Measurements from ENCODE around the gene TAMALIN. TPM values are rescaled to one million over a fixed set of nuclear protein-coding genes. Genes with fewer than 3 reads are reported as not detected.

Gene TAMALIN
- total RNA-seq, 1 experiment from 2014 or later = 1.2 TPM

DNA sequence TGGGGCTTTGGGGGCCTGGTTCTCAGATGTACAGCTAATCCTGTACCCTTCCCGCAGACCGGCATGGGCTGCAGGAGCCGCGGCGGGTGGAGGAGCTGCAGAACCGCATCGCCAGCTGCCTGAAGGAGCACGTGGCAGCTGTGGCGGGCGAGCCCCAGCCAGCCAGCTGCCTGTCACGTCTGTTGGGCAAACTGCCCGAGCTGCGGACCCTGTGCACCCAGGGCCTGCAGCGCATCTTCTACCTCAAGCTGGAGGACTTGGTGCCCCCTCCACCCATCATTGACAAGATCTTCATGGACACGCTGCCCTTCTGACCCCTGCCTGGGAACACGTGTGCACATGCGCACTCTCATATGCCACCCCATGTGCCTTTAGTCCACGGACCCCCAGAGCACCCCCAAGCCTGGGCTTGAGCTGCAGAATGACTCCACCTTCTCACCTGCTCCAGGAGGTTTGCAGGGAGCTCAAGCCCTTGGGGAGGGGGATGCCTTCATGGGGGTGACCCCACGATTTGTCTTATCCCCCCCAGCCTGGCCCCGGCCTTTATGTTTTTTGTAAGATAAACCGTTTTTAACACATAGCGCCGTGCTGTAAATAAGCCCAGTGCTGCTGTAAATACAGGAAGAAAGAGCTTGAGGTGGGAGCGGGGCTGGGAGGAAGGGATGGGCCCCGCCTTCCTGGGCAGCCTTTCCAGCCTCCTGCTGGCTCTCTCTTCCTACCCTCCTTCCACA lies 52.0 kb downstream of the TAMALIN start:
- Mint-ChIP-seq H3K27ac (no peak overlapping the region), H3K4me3 (no peak overlapping the region), H3K4me1 (peaks cover 0 to 6% of the 10 kb centered on the region in 2 experiments; a peak in 1 of 4 replicates), H3K36me3 (ENCODE audit: insufficient read depth in 1 of 3, low read depth in 3 of 3) (peaks cover 0 to 29% (median 28%) of the 10 kb centered on the region in 3 experiments; a peak in 5 of 7 replicates), H3K9me3 (no peaks in the 10 kb centered on the region), H3K27me3 (ENCODE audit: low read depth) (peaks cover 3% of the 10 kb centered on the region)
- H3K4me2 ChIP-seq (ENCODE audit: insufficient read depth, insufficient read length, low read length) = no peak overlapping the region
- no peaks in the 10 kb centered on the region for H3K23me2 ChIP-seq (ENCODE audit: insufficient read length, low read depth, low read length, poor library complexity, severe bottlenecking)
- H4K20me1 ChIP-seq (ENCODE audit: control insufficient read depth, insufficient read depth, insufficient read length) = no peaks in the 10 kb centered on the region
- no peak overlapping the region for H3K4ac ChIP-seq (ENCODE audit: low read depth, low read length)
- H3K14ac ChIP-seq (ENCODE audit: insufficient read depth, low read length) = no peak overlapping the region
- no peak overlapping the region for H4K5ac ChIP-seq (ENCODE audit: insufficient read length, low read depth, low read length)
- no peak overlapping the region for H2BK15ac ChIP-seq (ENCODE audit: low read depth, low read length)
- H3K56ac ChIP-seq (ENCODE audit: insufficient read length, low read depth, low read length) = no peak overlapping the region
- DNase-seq = no peak
- H3T11ph ChIP-seq (ENCODE audit: low read length) = no peak overlapping the region
- H2AK5ac ChIP-seq (ENCODE audit: insufficient read length, low read length) = no peak overlapping the region
- no peak overlapping the region for H2BK20ac ChIP-seq (ENCODE audit: low read depth, low read length, poor library complexity, severe bottlenecking)
- TF ChIP-seq CTCF (conservative IDR thresholded peaks at IDR 0.05) = no peak
- H3K79me1 ChIP-seq (ENCODE audit: insufficient read depth, low read depth, low read length, poor library complexity, severe bottlenecking) = no peaks in the 10 kb centered on the region
- WGBS (ENCODE audit: extremely low coverage, insufficient read length, low lambda C conversion rate) = no CpG with 5 or more reads among the region's 25 CpGs
- no peaks in the 10 kb centered on the region for H3K79me2 ChIP-seq (ENCODE audit: insufficient read depth, low read length)
- no peak overlapping the region for H4K8ac ChIP-seq (replicated peaks; ENCODE audit: insufficient read length, low read depth, low read length)
- no peak overlapping the region for H2BK5ac ChIP-seq (ENCODE audit: insufficient read length, low read length)
- no peak overlapping the region for H3K23ac ChIP-seq (ENCODE audit: insufficient read length, low read depth, low read length)
- no peaks in the 10 kb centered on the region for H3K4me1 ChIP-seq (ENCODE audit: insufficient read depth, low read length)
- H2BK120ac ChIP-seq (ENCODE audit: low read depth, low read length, poor library complexity, severe bottlenecking) = no peak overlapping the region
- H2BK12ac ChIP-seq (ENCODE audit: insufficient read length, low read depth, low read length) = no peak overlapping the region
- no peaks in the 10 kb centered on the region for H3K9me3 ChIP-seq (ENCODE audit: control insufficient read depth, low read depth, low read length)
- no peak overlapping the region for H3K27ac ChIP-seq (ENCODE audit: insufficient read length, low read depth, low read length)
- no peak overlapping the region for H4K91ac ChIP-seq (ENCODE audit: insufficient read length, low read depth, low read length)
- H3K9ac ChIP-seq (ENCODE audit: extremely low read depth, insufficient read length, low read length) = no peak overlapping the region
- no peak overlapping the region for H2AFZ ChIP-seq (ENCODE audit: low read length)
- no peaks in the 10 kb centered on the region for H3K27me3 ChIP-seq (ENCODE audit: insufficient read depth, low read length)
- no peak overlapping the region for H3K18ac ChIP-seq (ENCODE audit: insufficient read length, low read depth, low read length)
